Measurements from ENCODE around the gene YIF1A.
A peak's percentile ranks its signal among the peaks of the same experiment; 100 is the strongest.
"Not testable (repeated sequence)": the region's sequence is repeated elsewhere in the genome, so short reads cannot be mapped to it uniquely, and the experiment has no call there.

Gene YIF1A

GRCh38 chr11:66267379-66268243 lies 21.3 kb downstream of the YIF1A start:
- peak; percentile 83 for DNase-seq

DNA sequence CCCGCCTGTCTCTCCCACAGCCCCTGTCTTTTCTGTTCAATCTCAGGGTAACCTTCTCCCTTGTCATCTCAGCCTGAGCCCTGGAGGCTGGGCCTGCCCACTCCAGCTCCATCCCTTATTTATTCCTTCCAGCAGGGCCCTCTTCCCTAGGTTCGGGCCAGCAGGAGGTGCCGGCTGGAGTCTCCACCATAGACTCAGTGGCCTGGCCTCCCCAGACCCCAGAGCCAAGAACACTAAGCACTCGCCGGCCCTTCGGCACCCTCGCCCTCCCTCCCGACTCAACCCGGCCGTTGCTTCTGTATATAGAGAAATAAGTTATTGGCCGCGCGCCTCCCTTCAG lies 21.9 kb downstream of the YIF1A start:
- no peak for DNase-seq

DNA sequence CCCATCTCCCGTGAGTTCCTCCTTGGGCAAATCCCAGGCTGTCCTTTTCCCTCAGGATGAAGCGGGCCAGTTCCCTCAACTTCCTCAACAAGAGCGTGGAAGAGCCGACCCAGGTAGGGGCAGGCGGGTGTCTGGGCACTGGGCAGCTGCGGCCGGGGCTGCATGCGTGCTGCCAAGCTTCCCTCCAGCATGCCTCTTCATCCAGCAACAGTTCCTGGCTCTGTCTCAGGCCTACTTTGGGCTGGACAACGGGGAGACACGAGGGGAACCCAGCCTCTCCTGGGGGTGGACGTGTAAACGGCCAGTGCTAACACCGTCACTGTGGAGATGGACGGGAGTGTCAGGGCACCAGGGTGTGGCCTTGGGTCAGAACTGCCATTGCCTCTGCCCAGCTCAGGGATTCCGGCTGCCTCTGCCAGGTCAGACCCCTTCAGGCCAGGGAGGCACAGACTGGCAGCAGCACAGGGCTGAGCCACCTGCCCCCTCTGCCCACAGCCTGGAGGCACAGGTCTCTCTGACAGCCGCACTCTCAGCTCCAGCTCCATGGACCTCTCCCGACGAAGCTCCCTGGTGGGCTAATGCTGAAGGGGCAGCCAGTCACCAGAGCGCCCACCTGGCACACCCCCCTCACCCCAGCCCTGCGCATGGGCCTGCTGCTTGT lies 22.4 kb downstream of the YIF1A start:
- no peak for DNase-seq

DNA sequence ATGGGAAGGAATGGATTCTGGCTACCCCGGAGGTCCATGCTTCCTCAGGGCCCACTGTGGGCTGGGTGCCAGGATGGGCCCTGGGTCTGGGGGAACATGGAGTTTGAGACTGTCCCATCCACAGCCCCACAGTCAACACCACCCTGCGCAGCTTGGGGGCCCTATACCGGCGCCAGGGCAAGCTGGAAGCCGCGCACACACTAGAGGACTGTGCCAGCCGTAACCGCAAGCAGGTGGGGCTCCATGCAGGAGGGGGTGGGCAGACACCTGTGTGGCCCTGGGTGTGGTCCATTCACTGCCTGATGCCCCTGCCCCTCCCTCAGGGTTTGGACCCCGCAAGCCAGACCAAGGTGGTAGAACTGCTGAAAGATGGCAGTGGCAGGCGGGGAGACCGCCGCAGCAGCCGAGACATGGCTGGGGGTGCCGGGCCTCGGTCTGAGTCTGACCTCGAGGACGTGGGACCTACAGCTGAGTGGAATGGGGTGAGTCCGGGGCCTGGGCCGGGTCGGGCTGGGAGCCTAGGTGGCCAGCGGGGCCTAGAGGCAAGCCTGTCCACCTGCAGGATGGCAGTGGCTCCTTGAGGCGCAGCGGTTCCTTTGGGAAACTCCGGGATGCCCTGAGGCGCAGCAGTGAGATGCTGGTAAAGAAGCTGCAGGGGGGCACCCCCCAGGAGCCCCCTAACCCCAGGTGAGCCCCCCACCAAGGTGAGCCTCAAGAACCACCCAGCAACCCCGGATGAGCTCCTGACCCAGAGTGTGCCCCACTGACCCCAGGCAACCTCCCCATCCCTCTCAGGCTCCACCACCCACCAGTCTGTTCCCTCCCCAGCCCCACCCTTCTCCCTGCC lies 23.2 kb downstream of the YIF1A start:
- DNase-seq = no peak

- peak; percentile 33 for DNase-seq
These were observed 24.0 kb downstream of the YIF1A start for GRCh38 chr11:66264914-66265313.

DNA sequence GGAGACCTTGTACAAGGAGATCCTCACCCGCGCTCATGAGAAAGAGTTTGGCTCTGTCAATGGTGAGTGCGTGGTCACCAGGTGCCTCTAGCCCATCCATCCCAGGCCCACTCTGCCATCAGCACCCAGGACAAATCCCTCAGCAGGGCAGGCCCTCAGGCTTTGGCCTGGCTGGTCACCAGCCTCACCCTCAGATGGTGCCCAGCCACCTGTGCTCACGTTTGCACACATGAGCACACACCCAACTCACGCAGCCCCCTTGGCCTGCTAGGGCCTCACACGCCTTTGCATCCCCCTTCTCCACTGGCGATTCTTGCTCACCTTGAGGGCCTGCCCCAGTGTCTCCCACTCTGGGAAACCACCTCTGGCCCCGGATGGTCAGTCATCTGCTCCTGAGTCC lies 24.6 kb downstream of the YIF1A start:
- DNase-seq = no peak

- no peak for DNase-seq
These were observed 25.2 kb downstream of the YIF1A start for GRCh38 chr11:66263785-66264184.

DNA sequence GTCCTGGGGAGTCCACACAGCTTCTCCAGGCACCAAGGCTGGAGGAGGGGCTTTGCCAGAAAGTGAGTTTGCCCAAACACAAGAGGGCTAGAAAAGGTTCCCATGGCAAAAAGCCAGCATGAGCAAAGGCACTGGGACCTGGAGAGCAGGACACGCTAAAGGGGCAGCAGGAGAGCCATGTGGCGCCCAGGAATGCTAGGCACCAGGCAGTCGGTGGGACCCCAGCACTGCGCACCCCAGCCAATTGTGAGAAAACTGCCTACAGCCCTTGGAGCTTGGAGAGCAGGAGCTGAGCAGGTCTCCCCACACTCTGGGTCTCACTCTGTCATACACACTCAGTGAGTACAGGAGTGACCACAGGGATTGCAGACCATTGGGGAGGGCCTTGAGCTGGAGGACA lies 25.7 kb downstream of the YIF1A start:
- DNase-seq = no peak

GRCh38 chr11:66262696-66263095 lies 26.2 kb downstream of the YIF1A start:
- no peak for DNase-seq

DNA sequence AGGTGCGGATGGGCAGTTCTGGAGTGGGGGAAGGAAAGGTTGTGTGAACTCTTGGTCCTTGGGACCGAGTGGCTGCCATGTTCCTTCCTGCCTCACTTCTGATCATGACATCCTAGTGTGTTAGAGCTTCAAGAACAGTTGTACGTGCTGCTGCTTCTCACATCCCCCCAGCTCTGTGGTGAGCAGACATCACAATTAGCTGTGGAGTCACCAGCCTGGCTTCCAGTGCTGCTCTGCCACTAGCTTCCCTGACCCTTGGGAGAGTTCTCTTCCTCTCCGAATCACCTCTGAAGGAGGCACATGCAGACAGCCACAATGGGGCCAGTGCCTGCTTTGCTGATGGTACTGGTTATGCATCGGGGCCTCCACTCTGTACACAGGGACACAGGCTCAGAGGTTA lies 26.8 kb downstream of the YIF1A start:
- no peak for DNase-seq

DNA sequence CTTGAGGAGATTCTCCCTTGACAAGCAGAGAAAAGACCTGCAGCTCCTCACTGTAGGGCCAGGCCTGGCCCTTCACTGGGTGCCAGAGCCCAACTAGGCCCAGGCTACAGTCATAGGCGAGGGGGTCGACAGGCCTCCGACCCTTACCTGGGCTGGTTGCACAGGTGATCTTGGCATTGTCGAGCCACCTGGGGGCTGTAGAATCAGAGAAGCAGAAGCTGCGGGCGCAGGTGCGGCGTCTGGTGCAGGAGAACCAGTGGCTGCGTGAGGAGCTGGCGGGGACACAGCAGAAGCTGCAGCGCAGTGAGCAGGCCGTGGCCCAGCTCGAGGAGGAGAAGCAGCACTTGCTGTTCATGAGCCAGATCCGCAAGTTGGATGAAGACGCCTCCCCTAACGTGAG lies 27.4 kb downstream of the YIF1A start:
- no peak for DNase-seq

DNA sequence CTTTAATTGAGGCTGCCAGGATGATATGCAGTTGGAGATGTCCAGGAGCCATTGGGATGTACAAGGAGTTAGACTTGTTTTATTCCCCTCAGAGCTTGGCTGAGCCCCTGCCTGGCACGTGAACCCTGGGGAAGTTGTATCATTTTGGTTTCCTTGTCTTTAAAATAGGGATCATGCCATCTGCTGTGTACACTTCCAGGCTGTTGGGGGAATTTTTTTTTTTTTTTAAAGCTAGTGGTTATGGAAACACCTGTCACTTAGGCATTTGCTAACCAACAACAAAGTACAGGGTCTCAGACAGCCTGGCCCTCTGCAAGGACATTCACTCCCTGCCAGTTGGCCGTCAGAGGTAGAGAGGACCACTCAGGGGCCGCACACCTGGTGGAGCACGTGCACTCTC lies 29.0 kb downstream of the YIF1A start:
- DNase-seq = no peak

DNA sequence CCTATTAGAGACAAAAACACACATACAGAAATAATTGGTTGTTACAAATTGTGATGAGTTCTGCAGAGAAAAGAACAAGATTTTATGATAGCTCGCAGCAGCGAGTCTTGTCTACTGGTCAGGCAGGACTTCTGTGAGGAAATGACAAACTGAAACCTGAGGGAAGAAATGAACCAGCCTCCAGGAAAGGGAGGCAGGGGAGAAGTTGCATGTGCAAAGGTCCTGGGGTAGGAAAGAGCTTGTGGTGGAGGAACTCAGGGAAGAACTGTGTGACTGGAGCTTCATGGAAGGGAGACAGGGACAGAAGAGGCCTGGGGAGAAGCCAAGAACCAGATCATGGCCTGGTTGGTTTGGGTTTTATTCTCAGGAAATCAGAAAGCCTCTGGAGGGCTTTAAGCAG lies 29.7 kb downstream of the YIF1A start:
- no peak for DNase-seq

- no peak for DNase-seq
These were observed 30.5 kb downstream of the YIF1A start for GRCh38 chr11:66258473-66258893.

DNA sequence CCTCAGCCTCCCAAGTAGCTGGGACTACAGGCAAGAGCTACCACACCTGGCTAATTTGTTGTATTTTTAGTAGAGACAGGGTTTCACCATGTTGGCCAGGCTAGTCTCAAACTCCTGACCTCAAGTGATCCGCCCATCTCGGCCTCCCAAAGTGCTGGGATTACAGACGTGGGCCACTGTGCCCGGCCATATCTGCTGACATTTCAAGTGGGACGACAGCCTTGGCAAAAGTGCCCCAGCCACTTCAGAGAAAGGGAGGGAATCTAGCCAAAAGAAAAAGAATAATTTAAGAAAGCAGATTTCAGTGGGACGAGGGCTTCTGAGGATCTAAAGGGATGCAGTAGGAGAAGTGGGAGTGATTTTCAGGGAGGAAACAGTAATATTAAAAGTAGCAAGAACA lies 35.9 kb downstream of the YIF1A start:
- DNase-seq = not testable (repeated sequence)

DNA sequence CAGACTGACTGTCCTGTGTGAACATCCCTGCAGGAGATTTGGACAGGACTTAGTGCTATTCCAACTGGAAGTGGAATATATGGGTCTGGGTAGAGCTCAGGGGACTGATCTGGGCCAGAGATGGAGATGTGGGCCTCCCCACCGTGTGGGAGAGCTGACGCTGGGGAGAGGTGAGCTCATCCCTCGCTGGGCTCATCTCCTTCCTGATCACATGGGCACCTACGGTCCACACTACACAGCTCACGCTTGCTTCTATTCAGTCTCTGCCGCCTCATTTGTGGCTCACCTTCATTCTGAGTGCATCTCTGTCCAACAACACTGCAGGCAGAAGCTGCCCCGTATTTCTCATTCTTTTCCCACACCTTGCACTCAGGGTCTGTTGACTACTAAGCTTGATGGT lies 37.1 kb downstream of the YIF1A start:
- DNase-seq = no peak

GRCh38 chr11:66248903-66249302 lies 40.0 kb downstream of the YIF1A start:
- no peak for DNase-seq

- no peak for DNase-seq
These were observed 41.1 kb downstream of the YIF1A start for GRCh38 chr11:66247801-66248200.

DNA sequence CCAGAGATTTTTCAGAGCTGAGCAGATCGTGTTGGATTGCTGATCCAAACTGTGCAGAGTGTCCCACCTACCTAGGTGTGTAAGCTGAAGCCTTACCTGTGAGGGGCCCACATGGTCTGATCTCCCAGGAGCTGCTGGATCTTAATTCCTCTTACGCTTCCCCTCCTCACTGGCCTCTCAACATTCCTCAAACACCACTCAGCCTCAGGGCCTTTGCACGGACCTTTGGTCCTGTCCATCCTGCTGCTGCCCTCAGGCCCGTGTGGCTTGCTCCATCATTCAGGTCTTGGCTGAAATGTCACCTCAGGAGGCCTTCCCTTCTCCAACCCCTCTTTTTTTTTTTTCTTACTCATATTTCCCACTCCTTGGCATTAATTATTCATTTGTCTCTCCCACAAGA lies 41.6 kb downstream of the YIF1A start:
- DNase-seq = no peak

- DNase-seq = no peak
These were observed 45.0 kb downstream of the YIF1A start for GRCh38 chr11:66243782-66244535.

DNA sequence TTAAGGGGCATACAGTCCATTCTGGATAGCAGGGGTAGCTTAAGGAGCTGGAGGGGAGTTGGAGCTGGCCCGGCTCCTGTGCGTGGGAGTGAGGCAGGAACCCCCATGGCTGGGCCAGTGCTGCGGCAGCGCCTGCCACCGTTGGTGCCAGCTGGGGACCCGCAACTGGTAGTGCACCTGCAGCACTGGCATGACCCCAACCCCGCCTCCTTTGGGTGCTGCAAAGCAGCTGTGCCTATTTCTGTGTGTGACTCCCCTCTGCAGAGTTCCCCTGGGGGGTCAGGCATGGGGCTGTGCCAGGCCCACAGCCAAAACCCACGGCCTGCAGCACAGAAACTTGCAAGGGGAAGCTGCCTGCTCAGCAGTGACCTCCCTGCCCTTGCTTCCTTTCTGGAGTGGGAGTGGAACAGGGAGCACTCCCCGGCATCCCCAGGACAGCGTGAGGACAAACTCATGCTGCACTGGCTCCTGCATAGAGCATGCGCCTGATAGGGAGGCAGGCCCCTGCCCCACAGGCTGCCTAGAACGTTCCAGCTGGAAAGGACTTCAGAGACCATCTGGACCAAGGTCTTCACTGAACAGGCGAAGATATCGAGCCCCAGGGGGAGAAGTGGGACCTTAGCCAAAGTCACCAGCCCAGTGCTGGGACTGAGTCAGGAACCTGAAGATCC lies 46.7 kb downstream of the YIF1A start:
- DNase-seq = no peak

DNA sequence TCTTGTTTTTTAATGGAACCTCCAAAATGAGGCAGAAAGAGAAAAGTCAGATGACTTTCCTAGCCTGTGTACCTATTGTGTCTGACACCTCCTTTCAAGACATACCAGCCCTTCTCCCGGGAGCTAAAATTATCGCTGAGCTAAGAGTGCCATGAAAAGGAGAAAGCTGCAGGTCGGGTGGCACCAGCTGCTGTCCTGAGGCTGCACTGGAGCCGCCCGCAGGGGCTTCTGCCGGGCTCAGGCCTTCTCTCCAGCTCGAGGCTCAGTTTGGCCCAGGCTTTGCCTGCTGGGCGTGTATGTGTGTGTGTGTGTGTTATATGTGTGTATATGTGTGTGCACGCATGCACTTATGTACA lies 48.2 kb downstream of the YIF1A start:
- no peak for DNase-seq
